ENCODE measurements around the gene BCR. TPM values are rescaled to one million over a fixed set of nuclear protein-coding genes. Genes with fewer than 3 reads are reported as not detected.
A peak's percentile ranks its signal among the peaks of the same experiment; 100 is the strongest.

BCR gene
- total and polyA plus RNA-seq, 2 of the 8 experiments (the other 6 are each of a cell fraction or from before 2014, with no cell fraction given), result 66.7 to 130 TPM

- no peak overlapping the region for H3K14ac ChIP-seq (ENCODE audit: insufficient read length)
- no peak overlapping the region for H4K8ac ChIP-seq (ENCODE audit: extremely low read depth, insufficient read depth, low read length)
- H3K23me2 ChIP-seq (ENCODE audit: low read depth, low read length), result no peaks in the 10 kb centered on the region
- H3K79me1 ChIP-seq (ENCODE audit: low read depth, low read length), result no peaks in the 10 kb centered on the region
- H3K36me3 ChIP-seq (ENCODE audit: control insufficient read depth in 2 of 4, insufficient read depth in 4 of 4, low read length in 3 of 4), result peaks cover 0 to 15% (median 6%) of the 10 kb centered on the region in 4 experiments; a peak in 5 of 8 replicates
- H3K23ac ChIP-seq (ENCODE audit: insufficient read length), result no peak overlapping the region
- H3K9ac ChIP-seq (replicated peaks in 1 of 4; ENCODE audit: extremely low read depth in 1 of 4, low read depth in 3 of 4, low read length in 3 of 4), result no peak overlapping the region
- DNase-seq (ENCODE audit: low read depth in 1 of 2, low spot score in 2 of 2), result no peak
- H4K20me1 ChIP-seq (replicated peaks in 1 of 2; ENCODE audit: control insufficient read depth in 1 of 2, insufficient read depth in 2 of 2, low read length in 2 of 2), result peaks cover 2 to 5% of the 10 kb centered on the region in 2 experiments
- no peak overlapping the region for H2BK5ac ChIP-seq (ENCODE audit: low read depth, low read length)
- FAIRE-seq, result no peak
- H3K27ac ChIP-seq (ENCODE audit: low read depth, low read length), result no peak overlapping the region
- ChIA-PET CTCF (ENCODE audit: partially characterized antibody) (interaction anchor here (1.0 kb wide), 1 partner anchor 15 kb away, joined by 4 read pairs; no protein-coding TSS in a partner anchor), POLR2A (ENCODE audit: partially characterized antibody) (no interaction called here)
- H3K27me3 ChIP-seq (replicated peaks in 1 of 4; ENCODE audit: control insufficient read depth in 3 of 4, extremely low read depth in 1 of 4, insufficient read depth in 3 of 4, low read length in 3 of 4), result no peaks in the 10 kb centered on the region
- WGBS, 2 experiments (ENCODE audit: extremely low coverage in 1 of 2, insufficient coverage in 1 of 2, insufficient read length in 1 of 2, insufficient replicate concordance in 2 of 2, low coverage in 1 of 2, low lambda C conversion rate in 2 of 2, missing lambda C conversion rate in 1 of 2), result 90% methylated on average over 9 of the region's 9 CpGs; no CpG with 5 or more reads in 1 of the 2 experiments
- H3K4ac ChIP-seq (replicated peaks; ENCODE audit: insufficient read length, low read depth, low read length), result no peak overlapping the region
- H4K5ac ChIP-seq (ENCODE audit: insufficient read length, low read depth, low read length), result no peak overlapping the region
- no peak overlapping the region for H2AK5ac ChIP-seq (ENCODE audit: low read depth, low read length)
- H3K9me3 ChIP-seq (ENCODE audit: insufficient read depth in 2 of 2, low read depth in 1 of 2, low read length in 1 of 2), result no peaks in the 10 kb centered on the region
- H4K91ac ChIP-seq (replicated peaks; ENCODE audit: insufficient read length, low read length), result no peak overlapping the region
- H3K79me2 ChIP-seq (ENCODE audit: control insufficient read depth in 1 of 2, insufficient read depth in 2 of 2, low read length in 2 of 2), result no peaks in the 10 kb centered on the region
- no peak overlapping the region for H2BK20ac ChIP-seq (ENCODE audit: low read length)
- no peak overlapping the region for H2BK12ac ChIP-seq (ENCODE audit: low read depth, low read length)
- H2BK15ac ChIP-seq (ENCODE audit: low read length), result no peak overlapping the region
- H3K4me3 ChIP-seq (ENCODE audit: extremely low read depth in 1 of 4, insufficient read depth in 2 of 4, low read depth in 3 of 4, low read length in 4 of 4), result no peak overlapping the region
- no peak overlapping the region for H3K18ac ChIP-seq (ENCODE audit: extremely low read depth, low read length)
- H3K4me1 ChIP-seq (replicated peaks in 1 of 4; ENCODE audit: control insufficient read depth in 3 of 4, insufficient read depth in 4 of 4, low read length in 3 of 4), result no peaks in the 10 kb centered on the region
- peak overlapping the region; percentile 16 for H3K56ac ChIP-seq (replicated peaks; ENCODE audit: insufficient read length, low read depth, low read length)
- H2AFZ ChIP-seq (ENCODE audit: low read length), result no peak overlapping the region
- no peak overlapping the region for H3K4me2 ChIP-seq (ENCODE audit: insufficient read depth in 1 of 2, low read depth in 2 of 2, low read length in 2 of 2)
- H2BK120ac ChIP-seq (replicated peaks; ENCODE audit: low read depth, low read length), result no peak overlapping the region
- TF ChIP-seq, protein P1, sequence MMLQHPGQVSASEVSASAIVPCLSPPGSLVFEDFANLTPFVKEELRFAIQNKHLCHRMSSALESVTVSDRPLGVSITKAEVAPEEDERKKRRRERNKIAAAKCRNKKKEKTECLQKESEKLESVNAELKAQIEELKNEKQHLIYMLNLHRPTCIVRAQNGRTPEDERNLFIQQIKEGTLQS (IDR thresholded peaks at IDR 0.05; ENCODE audit: insufficient read depth, low read depth, low read length), result no peak
- TF ChIP-seq ASH2L (IDR thresholded peaks at IDR 0.05; ENCODE audit: low read length), result no peak
- TF ChIP-seq SIRT6 (IDR thresholded peaks at IDR 0.05; ENCODE audit: low read length), result no peak
- TF ChIP-seq HDAC6 (IDR thresholded peaks at IDR 0.05; ENCODE audit: low read depth, low read length), result no peak
- TF ChIP-seq NANOG (IDR thresholded peaks at IDR 0.05; ENCODE audit: insufficient read depth, low read depth, low read length, poor library complexity, severe bottlenecking), result no peak
These were observed 125.1 kb downstream of the BCR start for GRCh38 chr22:23305321-23305910.

Measured in H1 (cell line).